Liver (tissue), 3 donors: ENCODE data around the gene TNFRSF8.

ENCODE experiments used
- CTCF ChIP-seq: fragments of 150-350 bp; IDR thresholded peaks from 2 replicates; pipeline ENCODE4 v1.5.1; 2017; ENCODE audit warnings: improper control_type of control experiment, low read depth, low read length; ENCODE audit not compliant: missing input control
- RAD21 ChIP-seq, 2 donors: IDR thresholded peaks; 2 replicates each; pipeline ENCODE4 v1.6.1; 2016; ENCODE audit warnings: antibody characterized with exemption in 2 of 2, mild to moderate bottlenecking in 2 of 2
- RXRA ChIP-seq, 2 donors: IDR thresholded peaks; 2 replicates each; pipeline ENCODE4 v1.6.1; 2017 to 2018; ENCODE audit warnings: antibody characterized with exemption in 2 of 2, mild to moderate bottlenecking in 1 of 2
- SP1 ChIP-seq: IDR thresholded peaks from 2 replicates; pipeline ENCODE4 v1.6.1; 2018; ENCODE audit warnings: antibody characterized with exemption, mild to moderate bottlenecking
- TAF1 ChIP-seq: conservative IDR thresholded peaks from 2 replicates; pipeline ENCODE4 v1.6.1; 2016; ENCODE audit warnings: antibody characterized with exemption, mild to moderate bottlenecking
- YY1 ChIP-seq: IDR thresholded peaks from 2 replicates; pipeline ENCODE4 v1.6.1; 2016; ENCODE audit warnings: antibody characterized with exemption, mild to moderate bottlenecking
- donor health status: healthy.
- donor health status: healthy.

DNA sequence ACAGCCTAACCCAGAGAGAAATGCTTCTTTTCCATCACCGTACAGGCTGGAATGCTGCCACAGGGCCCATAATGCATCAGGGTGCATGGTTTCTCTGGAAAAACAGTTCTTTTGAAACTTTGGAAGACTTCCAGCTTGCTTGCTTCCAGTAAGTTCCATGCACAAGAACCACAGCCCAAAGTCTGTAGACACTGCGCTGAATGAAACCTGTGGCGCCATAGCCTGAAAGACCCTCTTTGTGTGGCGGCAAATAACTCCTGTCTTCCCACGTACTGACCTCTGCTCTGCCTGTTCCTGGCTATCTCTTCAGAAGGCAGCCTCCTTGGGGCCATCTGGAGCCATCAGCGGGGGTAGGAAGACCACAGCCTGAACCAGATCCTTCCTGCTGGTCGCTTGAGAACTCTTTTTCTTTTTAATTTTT is 28.7 kb upstream of the TNFRSF8 start:
- TF ChIP-seq TAF1 = no peak
- no peak for TF ChIP-seq CTCF
- TF ChIP-seq RXRA (IDR thresholded peaks at IDR 0.05) = peak in 1 of 2 donors; percentile 6
- TF ChIP-seq YY1 = no peak
- no peak for TF ChIP-seq SP1
- TF ChIP-seq RAD21 (IDR thresholded peaks at IDR 0.05) = no peak
